Epithelial cell of prostate (primary cell): ENCODE measurements around the gene CA9.

ENCODE experiments used
- DNase-seq: peaks from one replicate; pipeline ENCODE4 v3.0.0-alpha.2; 2011; ENCODE audit warnings: low read depth, low spot score
- H3K27ac ChIP-seq: fragments of 450-650 bp; 2 replicates; pipeline ENCODE4 v1.5.1; 2017; ENCODE audit warnings: mild to moderate bottlenecking

The CA9 gene

GRCh38 chr9:35689542-35690293 is 16.0 kb downstream of the CA9 start, which contains the start of gene TPM2:
TSS of gene TPM2 (minus strand) at chr9:35689925. CDS start at chr9:35689817, 108 bp downstream.
- no peak for DNase-seq
- H3K27ac ChIP-seq, result peak within 1 kb of the TSS; percentile 73

- DNase-seq, result no peak
- H3K27ac ChIP-seq, result peak overlapping the region; percentile 73
Observed at GRCh38 chr9:35690294-35690613, 16.5 kb downstream of the CA9 start.

- H3K27ac ChIP-seq, result peak overlapping the region; percentile 73
- no peak for DNase-seq
Observed at GRCh38 chr9:35690614-35691333, 17.0 kb downstream of the CA9 start.

- DNase-seq, result no peak
- peak overlapping the region; percentile 73 for H3K27ac ChIP-seq
Observed at GRCh38 chr9:35691334-35691650, 17.6 kb downstream of the CA9 start.

GRCh38 chr9:35691757-35692301 is 18.1 kb downstream of the CA9 start:
- H3K27ac ChIP-seq, result no peak overlapping the region
- DNase-seq, result no peak

DNA sequence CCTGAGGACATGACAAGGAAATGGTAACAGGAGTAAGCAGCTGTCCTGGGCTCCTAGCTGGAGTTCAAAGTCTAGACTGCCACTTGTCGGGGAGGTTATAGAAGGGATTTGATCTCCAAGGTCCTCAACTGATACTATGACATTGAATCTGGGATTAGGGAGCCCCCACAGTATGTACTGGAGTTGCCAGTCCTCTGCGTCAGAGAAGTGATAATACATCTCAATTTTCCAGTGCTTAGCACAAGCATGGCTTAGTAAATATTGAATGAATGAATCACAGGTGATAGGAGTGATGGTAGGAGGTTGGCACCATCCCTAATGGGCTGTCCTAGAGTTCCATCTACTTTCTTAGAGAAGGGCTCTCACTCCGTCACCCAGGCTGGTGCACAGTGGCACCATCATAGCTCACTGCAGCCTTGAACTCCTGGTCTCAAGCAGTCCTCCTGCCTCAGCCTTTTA is 22.2 kb downstream of the CA9 start:
- no peak overlapping the region for H3K27ac ChIP-seq
- no peak for DNase-seq

DNA sequence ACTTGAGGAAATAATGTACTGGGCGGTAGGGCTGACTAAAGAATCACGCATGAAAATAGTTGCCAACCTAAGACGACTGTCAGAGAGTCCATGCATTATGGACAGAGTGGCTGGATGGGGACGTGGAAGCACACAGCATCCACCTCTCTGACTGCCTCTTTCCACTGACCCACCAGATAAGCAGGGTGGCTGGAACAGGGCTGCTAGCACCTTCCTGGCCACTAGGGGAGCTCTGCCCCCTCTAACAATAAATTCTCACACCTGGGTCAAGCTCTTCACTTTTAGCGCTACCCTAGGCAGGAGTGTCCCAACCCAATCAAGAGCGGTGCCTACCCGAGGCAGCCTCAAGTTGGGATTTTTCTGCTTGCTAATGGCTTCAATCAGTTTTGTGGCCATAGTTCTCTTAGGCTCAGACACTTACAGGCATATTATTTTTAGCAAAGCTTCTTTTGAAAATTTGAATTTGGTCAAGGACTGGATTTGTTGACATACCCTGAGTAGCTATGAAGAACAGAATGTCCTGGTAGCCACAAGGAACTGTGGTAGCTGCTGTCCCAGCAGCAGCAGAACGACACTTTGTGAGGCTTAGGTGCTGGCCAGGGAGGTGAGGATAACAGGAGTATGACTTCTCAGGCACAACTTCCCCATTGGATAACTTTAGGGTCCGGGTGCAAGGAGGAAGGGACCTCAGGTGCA is 22.9 kb downstream of the CA9 start:
- no peak for DNase-seq
- no peak overlapping the region for H3K27ac ChIP-seq

- no peak overlapping the region for H3K27ac ChIP-seq
- DNase-seq, result no peak
Observed at GRCh38 chr9:35697486-35697885, 23.8 kb downstream of the CA9 start.

DNA sequence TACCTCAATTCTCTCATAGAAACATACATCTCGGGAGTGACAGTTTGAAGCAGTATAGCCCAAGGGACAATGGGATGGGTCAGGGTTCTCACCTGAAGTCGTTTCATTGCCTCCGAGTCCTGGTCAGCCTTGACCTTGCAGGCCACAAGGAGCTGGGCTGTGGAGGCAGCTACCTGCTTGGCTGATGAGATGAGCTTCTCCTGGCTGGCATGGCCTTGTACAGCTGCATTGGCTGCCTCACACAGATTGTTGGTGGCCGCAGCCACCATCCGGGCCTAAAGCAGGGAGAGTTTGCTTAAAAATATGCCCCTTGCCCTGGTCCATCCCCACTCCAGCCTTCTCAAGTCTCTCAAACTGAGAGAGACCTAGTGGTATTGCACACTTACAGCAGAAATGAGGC is 24.5 kb downstream of the CA9 start:
- no peak overlapping the region for H3K27ac ChIP-seq

DNA sequence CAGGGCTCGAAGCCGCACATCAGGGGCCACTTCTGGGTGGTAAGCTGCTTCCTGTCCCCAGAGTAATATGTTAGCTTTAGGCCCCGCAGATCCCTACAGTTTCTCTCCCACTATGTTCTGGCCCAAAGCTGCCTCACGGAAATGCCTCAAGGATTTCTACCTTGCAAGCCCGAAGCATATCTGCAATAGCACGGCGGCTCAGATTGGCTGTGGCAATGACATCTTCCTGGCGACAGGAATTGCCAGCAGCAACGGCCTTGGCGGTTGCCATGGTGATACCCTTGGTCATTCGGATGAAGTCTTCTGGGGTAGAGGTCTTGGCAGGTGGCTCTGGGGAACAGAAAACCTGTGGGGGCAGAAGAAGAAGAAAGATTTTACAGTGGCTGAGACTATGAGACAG is 26.3 kb downstream of the CA9 start:
- no peak overlapping the region for H3K27ac ChIP-seq
- no peak for DNase-seq

More for the DNA sequence above, 24.5 kb downstream of the CA9 start:
- DNase-seq, result no peak

DNA sequence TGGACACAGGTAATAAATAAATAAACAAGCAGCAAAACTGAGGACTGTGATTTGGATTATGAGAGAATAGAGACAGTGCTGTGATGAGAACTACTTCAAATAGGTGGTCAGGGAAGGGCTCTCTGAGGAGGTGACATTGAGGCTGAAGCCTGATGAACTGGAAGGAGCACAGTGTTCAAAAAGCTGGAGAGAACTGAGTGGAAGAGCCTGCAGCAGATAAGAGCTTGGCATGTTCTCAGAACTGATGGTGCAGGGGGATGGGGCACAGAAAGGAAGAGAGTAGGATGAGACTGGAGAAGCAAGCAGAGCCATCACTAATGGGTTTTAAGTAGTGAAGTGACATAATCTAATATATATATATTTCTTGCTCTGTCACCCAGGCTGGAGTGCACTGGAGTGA is 27.2 kb downstream of the CA9 start:
- no peak overlapping the region for H3K27ac ChIP-seq
- DNase-seq, result no peak

DNA sequence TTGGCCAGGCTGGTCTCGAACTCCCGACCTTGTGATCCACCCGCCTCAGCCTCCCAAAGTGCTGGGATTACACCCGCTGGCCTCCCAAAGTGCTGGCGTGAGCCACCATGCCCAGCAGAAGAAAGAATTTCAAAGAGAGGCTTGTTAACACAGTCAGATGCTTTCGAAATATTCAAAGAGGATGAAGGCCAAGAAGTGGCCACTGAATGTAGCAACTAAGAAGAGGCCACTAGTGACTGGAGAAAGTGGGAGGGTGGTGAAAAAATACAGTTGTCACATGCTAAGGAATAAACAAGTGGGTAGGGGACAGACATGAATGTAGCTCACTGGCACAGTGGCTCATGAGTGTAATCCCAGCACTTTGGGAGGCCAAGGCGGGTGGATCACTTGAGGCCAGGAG is 29.0 kb downstream of the CA9 start:
- no peak for DNase-seq
- H3K27ac ChIP-seq, result no peak overlapping the region

- DNase-seq, result no peak
Observed at GRCh38 chr9:35703906-35704672, 30.4 kb downstream of the CA9 start.

GRCh38 chr9:35705372-35705771 is 31.6 kb downstream of the CA9 start:
- no peak for DNase-seq
- H3K27ac ChIP-seq, result no peak overlapping the region

More at GRCh38 chr9:35703906-35704672, 30.4 kb downstream of the CA9 start:
- no peak overlapping the region for H3K27ac ChIP-seq

DNA sequence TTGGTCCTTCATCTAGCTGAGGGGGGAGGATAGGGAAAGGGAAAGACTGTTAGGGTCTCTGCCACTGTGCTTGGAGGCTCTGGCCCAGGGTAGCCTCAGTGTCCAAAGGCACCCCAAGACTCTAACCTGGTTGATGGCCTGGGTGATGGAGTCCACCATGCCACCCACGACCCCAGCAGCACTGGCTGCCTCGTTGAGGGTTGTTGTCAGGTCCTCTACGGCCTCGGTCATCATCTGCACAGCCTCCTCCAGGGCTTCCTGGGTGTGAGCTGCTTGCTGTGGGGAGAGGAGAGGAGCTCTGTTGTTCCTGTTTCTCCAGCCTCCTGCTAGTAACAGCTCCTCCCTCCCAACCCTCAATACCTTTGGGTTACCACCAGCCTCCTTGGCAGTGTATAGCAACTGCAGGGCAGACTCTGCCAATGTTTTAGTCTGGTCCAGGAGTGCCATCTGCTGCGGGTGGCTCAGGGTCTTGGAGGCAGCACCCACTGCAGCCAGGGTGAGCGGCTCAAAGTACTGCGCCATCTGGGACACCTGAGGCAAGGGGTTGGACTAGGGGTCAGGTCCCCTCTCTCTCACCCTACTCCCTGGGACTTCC is 32.2 kb downstream of the CA9 start:
- no peak for DNase-seq
- H3K27ac ChIP-seq, result no peak overlapping the region

DNA sequence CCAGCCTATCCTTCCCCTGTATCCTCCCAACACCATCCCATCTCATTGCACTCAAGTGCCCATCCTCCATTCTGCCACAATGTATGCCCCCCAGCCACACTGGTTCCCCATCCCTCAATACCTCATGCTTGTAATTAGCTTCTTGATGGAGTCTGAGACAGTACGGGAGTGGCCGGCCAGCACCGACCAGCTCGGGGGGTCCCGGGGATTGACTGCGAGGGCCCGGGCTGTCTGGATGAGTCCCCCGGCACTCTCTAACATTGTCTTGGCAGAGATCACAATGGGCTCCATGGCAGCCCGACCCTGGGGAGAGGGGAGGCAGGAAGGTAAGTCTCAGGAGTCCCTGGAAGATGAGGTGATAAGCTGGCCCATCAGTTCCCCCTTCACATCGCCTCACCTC is 33.2 kb downstream of the CA9 start:
- no peak overlapping the region for H3K27ac ChIP-seq
- DNase-seq, result no peak

DNA sequence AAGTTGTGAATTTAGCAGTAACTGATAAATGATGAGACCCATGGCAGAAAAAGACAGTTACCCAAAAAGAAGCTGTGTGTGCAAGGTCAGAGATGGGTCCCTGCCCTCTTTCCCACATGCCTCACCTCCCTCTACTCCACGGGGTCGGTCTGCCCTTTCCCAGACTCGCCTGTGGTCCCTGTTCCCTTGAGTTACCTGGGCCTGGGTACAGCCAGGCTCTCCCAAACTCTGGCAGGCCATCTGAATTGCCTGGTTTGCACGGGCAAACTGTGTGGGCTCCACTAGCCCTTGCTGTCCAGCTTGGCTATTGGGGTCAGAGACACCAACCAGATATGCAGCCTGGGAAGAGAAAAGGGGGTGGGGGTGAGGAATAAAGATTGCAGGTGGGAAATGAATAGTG is 34.4 kb downstream of the CA9 start:
- no peak for DNase-seq
- H3K27ac ChIP-seq, result no peak overlapping the region

DNA sequence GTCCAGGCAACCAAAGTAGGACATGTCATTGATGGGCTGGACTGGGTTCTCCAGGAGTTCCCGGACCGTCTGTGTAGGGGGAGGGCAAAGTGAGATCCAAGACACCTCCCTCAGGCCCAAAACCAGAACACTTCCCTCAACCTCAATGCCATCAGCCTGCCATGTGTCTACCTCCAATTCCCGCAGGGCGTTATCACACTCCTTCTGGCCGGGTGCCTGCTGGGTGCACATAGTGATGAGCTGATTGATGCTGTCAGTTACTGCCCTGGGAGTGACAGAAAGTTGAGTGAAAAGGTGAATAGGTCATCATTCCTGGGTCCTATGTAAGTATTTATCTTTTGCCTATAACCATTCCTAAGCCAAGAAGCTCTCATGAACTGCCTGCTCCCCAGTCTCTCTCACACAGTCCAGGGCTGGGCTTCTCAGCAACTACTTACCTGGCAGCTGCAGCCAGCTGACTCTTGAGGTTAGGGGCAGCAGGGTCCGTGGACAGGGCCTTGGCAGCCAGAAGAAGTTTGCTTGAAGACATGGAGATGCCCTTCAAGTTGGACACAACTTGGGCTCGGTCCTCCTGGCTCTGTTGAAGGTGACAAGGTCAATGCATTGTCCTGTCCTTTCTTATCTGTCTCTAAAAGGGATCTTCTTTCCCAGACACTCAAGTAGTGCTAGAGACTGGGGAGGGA is 37.2 kb downstream of the CA9 start:
- DNase-seq, result no peak
- no peak overlapping the region for H3K27ac ChIP-seq
